Measurements from ENCODE around the gene THSD4.

DNA sequence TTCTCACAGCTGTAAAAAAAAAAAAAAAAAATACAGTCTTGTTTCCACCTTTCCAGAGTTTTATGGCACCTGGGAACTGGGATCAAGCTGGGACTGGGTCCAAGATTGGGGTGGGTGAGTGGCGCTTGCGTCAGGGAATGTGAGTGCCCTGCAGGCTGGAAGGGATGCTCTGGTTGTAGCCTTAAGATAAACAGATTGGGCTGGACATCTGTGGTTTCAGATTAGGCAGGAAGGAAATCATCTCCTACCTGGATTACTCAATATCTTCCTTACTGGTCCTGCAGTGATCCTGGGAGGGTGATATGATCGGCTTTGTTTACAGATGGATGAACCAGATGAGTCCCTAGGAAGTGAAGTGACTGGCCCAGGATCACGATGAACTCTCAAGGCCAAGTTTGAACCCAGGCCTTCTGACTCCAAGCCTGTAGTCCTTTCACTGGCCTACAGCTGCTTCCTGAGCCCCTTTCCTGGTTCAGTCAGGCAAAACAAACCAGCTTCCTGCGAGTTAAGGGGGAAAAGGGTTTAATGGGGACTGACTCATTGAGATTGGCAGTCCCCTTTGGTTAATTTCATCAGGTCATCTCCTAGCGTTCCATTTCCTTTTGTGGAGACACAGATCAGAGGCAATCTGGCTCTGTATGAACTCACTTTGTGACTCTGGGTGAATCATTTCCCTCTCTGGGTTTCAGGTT is 179.8 kb downstream of the THSD4 start:
- TF ChIP-seq EP300 (IDR thresholded peaks at IDR 0.05) (no peak), POLR2AphosphoS5 (IDR thresholded peaks at IDR 0.05) (no peak)
- TF ChIP-seq, protein P1, sequence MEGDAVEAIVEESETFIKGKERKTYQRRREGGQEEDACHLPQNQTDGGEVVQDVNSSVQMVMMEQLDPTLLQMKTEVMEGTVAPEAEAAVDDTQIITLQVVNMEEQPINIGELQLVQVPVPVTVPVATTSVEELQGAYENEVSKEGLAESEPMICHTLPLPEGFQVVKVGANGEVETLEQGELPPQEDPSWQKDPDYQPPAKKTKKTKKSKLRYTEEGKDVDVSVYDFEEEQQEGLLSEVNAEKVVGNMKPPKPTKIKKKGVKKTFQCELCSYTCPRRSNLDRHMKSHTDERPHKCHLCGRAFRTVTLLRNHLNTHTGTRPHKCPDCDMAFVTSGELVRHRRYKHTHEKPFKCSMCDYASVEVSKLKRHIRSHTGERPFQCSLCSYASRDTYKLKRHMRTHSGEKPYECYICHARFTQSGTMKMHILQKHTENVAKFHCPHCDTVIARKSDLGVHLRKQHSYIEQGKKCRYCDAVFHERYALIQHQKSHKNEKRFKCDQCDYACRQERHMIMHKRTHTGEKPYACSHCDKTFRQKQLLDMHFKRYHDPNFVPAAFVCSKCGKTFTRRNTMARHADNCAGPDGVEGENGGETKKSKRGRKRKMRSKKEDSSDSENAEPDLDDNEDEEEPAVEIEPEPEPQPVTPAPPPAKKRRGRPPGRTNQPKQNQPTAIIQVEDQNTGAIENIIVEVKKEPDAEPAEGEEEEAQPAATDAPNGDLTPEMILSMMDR (IDR thresholded peaks at IDR 0.05): no peak

Measured in suprapubic skin (tissue), 4 donors.